ENCODE results near the gene KRTAP5-5.
"Not testable (repeated sequence)": the region's sequence is repeated elsewhere in the genome, so short reads cannot be mapped to it uniquely, and the experiment has no call there.

KRTAP5-5 gene

DNA sequence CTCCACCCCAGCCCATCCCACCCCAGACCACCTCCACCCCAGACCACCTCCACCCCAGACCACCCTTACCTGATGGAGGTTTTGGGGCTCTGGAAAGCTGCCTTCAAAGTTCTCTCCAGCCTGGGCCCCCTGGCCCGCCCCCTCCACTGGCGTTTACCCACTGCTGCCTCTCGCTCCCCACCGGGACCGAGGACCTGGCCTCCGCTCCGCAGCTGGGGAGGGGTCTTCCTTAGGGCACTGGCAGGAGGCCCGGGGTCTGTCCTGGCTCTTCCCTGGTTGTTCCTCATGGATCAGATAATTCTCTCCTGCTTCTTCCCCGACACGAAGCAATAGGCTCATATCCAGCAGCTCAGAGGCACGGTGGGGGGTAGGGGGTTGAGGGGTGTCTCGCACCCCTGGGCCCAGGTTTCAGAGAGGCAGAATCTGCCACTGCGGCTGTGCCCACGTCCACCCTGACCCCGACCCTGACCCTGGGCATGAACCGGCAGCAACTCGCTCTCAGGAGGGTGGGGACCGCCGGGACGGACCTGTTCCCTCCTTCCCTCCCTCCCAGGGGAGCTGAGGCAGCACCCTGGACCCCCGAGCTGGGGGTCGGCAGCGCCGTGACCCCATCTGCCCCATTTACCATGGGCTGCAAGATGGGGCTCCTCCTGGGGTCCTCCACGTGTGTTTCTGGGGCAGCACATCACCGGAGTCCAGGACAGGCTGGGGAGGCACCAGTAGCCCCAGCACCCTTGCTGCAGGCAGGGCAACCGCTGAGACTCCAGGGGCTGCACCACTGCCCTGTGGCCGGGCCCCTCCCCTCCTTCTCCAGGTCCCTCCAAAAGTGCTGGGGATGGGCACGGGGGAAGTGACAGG, 12.9 kb downstream of the KRTAP5-5 start:
- no peak for DNase-seq (ENCODE audit: low spot score)

DNA sequence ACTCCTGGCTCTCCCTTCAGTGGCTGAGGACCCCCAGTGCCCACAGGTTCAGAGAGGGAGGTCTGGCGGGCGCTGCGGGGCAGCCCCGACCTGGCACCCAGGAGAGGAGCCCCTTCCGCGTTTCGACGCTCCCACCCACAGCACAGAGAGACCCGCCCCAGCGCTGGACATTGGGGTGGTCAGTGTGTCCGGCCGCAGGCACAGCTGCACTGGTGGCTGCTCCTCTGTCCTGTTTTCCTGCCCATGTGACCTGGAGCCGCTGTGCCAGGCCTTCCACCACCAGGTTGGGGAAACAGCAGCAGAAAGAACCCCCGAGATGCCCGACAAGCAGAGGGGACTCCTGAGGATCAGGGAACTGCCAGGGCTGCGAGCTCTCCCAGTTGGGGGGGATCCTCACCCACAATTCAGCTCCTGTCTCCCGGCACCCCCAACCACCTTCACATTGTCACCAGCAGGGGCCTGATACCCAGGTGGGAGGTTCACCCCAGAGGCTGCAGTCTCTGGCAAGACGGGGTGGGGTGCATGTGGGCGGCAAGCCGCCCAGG, 13.6 kb downstream of the KRTAP5-5 start:
- no peak for DNase-seq (ENCODE audit: low spot score)

DNA sequence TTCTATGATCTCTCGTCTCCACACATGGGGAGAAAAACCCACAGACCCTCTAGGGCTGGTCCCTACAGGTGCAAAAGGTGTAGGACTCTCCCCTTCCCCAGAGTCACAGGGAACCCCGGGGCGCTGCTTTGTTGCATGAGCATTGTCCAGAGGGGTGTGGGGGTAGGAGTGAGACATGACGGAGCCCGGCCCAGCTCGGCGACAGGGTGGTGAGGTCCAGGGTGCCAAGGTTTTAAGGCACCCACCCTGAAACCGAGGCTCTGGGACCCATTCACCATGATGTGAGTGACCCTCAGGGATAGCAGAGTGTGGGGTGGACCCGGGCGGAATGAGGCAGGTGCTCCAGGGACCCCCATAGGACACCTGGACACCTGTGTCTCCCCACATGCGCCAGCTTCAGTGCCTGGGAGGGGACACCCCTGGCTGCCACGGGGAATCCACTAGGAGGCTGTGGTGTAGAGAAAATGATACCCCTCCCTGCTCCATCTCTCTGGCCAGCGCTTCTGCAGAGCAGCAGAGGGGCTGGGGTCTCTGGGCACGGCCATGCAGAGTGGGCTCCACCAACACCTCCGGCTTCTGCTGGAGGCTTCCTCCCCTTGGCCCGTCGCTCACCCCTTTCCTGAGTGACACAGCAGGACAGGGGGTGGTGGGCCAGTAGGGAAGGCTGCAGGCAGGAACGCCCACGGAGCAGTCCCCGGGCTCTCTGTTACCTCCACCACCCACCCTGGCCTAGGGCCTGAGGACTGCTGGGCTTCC, 15.2 kb downstream of the KRTAP5-5 start:
- no peak for DNase-seq (ENCODE audit: low spot score)

DNA sequence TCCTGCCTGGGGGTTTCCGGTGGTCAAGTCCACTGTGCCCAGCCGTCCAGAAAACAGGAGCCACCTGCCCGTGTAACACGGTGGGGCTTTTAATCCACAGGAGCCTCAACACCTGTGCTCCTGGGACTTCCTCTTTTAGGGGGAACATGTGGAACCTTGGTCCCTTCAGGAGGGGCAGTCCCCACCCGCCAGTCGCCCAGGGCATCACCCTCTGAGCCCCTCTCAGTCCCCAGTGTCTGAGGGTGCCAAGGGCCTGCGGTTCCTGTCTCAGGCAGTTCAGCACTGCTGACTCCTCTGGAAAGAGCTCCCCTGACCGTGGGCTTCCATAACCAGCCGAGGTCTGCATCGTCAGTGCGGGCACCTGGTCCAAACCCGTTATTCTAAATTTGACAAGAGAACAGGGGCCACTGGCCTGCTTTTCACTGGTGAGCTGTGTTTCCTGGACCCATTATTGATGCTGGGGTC, 15.8 kb downstream of the KRTAP5-5 start:
- DNase-seq (ENCODE audit: low spot score): no peak

DNA sequence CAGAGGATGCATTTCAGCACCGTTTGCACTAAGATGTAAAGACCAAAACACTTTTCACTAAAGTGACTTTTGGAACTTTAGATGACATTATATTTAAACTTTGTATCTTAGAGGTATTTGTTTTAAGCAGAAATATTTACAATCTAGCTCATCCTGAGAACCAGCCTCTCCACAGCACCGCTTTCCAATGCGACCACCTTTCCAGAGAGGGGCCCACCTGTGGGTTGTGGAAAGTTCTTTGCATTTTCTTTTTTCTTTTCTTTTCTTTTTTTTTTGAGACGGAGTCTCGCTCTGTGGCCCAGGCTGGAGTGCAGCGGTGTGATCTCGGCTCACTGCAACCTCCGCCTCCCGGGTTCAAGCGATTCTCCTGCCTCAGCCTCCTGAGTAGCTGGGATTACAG, 17.0 kb downstream of the KRTAP5-5 start:
- DNase-seq (ENCODE audit: low spot score): not testable (repeated sequence)

DNA sequence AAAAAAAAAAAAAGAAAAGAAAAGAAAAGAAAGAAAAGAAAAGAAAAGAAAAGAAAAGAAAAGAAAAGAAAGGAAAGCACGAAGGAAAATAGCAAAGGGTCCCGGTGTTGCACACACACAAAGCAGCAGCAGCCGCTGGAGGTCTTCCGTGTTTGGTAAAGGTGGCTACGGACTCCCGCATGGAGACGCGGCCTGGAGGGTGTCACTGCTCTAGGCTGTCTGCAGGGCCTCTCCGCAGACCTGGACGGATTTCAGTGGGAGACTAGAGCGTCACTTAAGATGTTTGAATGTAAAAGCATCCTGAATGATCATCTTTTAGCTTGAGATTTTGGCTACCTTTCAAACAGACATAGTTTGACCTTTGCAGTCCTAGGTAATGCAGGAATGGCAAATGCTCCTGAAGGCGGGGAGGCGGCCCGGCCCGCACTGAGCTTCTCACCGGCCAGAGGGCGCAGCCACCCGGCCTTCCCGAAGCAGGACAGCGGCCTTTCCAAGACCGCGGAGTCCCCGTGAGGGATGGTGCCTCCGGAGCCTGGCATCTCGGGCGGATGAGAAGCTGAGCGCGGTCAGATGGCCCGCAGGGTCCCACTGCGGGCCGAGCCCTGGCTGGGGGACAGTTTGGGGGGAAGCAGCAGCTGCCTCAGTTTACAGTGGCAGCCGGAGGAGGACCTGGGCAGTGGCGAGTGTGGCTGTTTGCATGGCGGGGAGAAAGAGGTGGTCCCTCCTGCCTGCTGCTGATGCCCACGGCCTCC, 18.5 kb downstream of the KRTAP5-5 start:
- DNase-seq (ENCODE audit: low spot score): no peak

DNA sequence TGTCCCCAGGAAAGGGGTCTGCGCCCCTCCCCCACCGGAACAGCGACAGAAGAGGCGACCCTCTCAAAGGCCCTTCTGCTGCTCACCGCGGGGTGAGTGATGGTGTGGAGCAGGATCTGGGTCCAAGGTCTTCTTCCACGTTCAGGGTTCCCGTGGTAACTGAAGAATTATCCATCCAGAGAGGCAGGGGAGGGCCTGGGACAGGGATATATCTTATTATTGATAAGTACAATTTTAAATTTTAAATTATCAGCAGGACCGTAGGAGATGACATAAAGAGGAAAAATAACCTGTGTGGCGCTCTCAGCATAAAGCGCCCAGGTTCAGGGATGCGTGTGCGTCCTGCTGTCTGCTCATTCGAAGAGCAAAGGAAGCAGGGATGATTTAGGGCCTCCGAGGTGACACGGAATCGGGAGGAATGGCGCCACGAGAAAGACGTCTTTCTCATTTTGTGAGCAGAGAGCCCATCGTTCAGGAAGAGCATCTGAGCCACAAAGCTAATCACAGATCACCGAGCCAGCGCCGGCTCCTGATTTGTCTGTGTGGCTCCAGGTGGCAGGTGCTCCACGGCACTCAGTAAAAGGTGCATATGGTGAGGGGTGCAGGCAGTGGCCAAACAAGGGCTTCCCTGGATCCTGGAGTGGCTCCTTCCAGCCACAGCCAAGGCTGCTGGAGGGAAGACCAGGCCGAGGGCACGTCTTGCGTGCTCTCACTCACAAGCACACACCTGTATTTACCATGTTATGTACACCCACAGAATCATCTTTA, 19.3 kb downstream of the KRTAP5-5 start:
- DNase-seq (ENCODE audit: low spot score): no peak

DNA sequence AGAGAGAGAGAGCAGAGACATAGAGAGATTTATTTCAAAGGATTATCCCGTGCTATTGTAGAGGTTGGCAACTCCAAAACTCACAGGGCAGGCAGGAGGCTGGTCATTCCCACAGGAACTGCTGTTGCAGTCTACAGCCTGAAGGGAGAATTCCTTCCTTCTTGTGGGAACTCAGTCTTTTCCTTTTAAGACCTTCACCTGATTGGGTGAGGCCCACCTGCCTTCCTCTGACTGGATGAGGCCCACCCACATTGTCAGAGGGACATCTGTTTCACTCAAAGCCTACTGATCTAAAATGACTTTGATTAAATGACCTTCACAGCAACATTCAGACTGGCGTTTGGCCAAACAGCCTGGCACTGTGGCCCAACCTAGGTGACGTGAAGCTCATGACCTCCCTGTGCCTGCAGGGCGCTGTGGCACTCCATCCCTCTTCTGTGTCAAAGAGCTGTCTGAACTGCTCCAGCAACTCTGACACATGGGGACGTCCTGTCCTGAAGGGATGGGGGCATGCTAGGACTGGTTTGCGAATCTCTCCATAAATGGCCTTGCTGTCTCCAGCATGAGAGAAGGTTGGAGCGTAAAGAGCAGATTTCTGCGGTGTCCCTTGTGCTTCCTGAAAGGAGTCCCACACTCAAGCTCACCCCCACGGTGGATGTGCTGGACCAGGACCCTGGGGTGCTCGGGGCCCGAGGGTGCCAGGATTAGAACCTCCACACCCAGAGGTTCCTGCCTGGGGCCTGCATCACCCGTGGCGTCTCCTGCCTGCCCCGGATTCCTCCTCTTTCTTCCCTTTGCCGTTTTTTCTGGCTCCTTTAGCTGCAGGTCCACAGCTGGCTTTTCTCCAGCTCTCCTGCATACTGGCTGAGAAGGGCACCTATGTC, 20.7 kb downstream of the KRTAP5-5 start:
- no peak for DNase-seq (ENCODE audit: low spot score)

DNA sequence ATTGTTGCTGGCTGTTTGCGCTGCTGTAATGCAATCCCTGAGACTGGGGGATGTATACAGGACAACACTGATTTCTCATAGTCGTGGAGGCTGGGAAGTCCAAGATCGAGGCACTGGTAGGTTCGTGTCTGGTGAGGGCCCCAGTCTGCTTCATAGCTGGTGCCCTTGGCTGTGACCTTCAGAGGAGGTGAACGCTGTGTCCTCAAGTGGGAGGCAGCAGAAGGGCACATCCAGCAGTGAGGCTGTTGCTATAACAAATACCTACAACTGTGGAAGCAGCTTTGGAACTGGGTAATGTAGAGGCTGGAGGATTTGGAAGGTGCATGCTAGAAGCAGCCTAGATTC, 21.3 kb downstream of the KRTAP5-5 start:
- DNase-seq (ENCODE audit: low spot score): no peak

DNA sequence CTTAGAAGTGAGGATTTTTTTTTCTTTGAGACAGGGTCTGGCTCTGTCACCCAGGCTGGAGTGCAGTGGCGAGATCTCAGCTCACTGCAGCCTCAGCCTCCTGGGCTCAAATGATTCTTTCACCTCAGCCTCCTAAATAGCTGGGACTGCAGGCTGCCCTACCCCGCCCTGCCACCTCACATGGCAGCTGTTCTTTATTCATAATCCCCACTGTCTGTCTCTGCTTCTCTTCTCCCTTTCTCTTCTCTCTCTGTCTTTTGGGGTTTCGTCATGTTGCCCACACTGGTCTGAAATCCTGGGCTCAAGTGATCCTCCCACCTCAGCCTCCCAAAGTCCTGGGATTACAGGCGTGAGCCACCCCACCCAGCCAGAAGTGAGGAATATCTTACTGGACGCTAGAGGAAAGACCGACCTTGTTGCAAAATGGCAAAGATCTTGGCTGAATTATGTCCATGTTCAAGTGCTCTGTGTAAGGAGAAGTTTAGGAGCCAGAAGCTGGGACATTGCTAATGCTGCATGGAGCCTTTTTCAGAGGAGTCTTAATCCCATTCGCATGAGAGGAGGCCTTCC, 21.9 kb downstream of the KRTAP5-5 start:
- no peak for DNase-seq (ENCODE audit: low spot score)

DNA sequence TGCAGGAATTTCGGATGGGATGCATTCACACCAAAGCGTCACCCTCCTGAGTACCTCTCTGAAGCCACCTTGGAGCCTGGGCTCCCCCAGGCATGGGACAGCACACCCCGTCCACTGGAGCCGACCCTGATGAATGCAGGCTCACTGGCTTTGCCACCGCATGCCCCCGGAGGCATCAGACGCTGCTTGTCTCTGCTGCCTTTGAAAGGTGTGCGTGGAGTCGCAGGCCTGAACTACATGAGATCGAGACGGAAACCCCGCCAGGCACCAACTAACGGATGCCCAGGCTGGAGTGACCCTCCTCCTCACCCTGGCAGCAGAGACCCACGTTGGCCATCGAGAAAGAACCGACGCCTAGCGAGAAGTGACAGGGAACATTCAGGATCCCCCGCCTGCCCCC, 22.5 kb downstream of the KRTAP5-5 start:
- DNase-seq (ENCODE audit: low spot score): no peak

DNA sequence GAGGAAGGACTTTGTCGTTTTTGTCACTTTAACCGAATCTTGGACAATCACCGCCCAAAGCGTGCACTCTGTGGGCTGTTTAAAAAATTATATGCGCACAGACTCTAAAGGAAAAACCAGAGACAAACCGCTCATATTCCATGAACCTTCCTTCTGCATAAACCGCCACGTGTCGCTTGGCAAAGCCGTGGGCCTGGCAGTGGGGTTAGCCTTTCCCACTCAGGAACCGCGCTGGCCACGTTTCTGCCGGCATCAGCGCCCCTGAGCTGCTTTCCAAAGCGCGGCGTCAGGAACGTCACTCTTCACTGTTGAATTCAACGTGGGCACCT, 22.8 kb downstream of the KRTAP5-5 start:
- no peak for DNase-seq (ENCODE audit: low spot score)

DNA sequence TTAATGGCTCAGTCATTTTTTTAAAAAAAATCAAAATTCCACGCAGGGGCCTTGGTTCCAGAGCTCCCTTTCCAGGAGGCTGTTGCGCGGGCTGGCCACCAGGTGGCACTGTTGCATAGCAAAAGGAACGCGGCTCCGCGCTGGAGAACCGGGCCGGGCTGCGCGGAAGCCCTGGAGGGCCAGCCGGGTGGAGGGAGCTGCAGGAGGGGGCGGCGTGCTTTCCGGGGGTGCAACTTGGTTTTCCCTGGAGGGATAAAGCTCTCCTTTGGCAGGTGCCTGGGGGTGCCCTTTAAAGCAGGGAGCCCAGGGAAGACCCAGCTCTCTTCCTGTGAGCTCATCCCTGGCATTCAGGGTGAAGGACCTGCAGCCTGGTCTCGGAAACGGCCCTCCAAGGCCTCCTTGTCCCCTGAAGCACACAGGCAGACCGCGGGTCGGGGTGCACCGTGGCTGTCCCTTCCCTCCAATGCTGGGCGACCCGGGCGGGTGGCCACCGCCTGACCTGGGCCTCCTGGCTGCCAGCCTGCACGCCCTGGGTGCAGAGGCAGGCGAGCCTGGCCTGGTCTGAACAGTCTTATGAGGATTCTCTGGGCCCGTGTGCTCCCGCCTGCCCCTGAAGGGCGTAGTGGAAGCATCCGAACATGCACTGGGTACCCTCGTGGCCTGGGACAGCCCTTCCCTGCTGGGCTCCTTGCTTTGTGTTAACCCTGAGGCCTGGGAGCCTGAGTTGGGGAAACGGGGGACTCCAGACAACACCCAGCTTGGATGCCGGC, 23.4 kb downstream of the KRTAP5-5 start:
- DNase-seq (ENCODE audit: low spot score): peak; percentile 73

DNA sequence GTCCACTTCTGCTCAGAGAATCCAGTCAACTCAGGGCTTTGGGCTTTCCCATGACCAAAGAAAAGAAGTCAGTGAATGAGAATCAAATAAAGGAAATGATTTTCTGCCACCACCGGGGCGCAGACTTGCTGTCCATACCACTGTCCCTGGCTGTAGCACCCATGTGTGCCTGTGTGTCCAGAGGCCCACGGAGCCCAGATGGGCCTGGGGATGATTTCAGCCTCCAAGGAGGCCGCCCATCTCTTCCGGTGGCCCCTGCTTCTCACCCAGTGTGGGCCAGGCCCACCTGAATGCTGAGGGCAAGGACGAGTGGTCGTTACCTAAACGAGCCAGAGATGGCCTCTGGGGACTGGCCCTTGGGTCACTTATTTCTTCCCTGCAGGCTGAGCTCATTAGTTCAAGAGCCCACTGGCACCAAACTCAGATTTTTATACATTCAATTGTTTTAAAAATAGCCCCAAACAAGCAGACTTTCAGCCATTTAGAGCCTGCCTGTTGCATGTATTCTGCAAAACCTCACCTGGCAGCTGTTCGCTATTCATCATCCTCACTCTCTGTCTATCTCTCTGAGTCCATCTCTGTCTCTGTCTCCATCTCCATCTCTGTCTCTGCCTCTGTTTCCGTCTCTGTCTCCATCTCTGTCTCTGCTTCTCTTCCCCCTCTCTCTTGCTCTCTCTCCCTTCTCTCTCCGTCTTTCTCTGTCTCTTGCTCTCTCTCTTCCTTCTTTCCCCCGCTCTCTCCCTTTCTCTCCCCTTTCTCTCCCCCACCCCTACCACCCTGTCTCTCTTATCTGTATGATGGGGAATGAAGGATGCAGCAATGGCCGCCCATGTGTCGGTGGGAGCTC, 24.2 kb downstream of the KRTAP5-5 start:
- DNase-seq (ENCODE audit: low spot score): no peak

DNA sequence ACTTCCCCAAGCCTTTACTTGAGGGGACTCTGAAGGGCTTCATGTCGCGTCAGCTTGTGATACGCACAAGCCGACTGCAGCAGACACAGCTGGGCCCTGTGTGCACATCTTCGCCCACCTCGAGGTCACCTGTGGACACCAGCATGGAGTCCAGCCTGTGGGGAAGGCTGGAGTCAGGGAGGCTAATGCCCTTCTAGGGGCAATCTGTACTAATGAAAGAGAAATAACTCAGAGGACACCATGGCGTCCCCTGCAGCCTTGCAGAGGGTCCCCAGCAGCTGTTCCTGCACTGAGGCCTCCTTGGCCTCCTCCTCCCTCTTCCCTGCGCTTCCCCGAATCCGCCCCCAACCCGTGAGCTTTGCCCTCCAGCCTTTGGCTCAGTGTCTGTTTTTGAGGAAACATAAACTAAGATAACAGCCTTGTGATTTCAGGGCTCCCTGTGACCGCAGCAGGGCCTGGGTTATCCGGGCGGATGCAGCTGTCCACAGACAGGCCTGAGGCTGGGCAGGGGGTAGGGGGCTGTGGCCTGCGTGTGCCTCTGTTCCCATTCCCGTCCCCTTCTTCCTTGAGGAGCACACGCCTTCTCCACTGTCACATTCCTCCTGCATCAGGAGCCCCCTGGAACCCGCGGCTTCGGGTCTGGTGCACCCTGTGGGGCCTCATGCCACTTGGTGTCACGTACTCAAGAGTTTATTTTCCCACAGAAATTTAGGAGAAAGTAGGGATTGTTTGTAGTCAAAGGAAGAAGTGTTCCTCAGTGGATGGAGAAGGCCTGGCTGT, 25.0 kb downstream of the KRTAP5-5 start:
- DNase-seq (ENCODE audit: low spot score): no peak

DNA sequence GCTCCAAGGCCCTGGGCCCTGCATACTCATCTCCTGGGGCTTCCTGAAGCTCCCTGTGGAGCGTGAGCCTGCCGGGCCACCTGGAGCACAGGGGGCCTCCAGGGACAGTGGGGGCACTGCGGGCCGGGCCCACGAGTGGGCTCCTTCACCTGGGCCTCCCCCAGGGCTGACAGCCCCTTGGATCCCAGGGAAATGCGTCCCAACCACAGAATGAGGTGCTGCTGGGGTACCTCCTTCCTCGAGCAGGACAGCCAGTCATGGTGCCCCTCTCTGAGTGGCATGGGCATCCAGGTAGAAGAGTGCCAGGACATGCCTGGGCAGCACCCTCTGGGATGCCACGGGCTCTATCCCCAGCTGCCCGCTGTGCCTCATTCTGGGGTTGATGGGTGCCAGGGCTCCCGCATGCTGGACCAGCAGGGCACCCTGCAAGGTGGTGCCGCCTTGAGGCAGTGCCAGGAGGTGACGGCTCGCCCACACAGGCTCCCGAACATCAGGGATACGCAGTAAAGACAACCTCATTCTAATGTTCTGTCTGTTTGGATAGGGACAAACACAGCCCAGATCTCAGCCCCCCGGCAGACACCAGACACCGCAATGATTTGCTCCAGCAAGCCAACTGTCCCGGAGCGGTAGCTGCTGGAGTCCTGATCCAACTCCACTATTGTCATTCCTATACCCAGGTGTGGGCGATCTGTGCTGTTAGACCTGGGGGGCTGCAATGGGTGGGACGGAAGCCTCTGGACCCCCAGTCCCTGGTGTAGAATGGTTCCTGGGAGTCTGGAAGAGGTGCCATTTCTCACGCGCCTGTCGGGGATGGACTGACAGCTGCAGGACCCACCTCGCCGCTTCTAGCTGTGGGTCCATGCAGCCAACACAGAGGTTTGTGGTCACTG, 25.8 kb downstream of the KRTAP5-5 start:
- no peak for DNase-seq (ENCODE audit: low spot score)

DNA sequence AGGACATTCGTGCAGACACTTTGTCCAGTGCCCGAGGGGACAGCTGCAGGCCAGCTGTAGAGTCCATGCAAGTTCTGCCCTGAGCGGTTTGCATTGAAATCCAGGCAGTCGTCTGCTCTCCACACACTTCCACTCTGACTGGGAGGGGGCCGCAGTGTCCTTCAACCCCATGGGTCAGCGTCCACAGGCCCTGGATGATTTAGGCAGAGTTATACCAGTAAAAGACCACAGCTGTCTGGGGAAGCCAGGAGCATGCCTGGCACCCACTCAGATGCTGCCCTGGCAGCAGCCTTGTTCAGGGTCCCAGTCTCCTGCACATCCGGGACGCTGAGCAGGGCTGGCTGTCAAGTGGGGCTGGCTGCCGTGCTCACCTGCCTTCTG, 26.5 kb downstream of the KRTAP5-5 start:
- no peak for DNase-seq (ENCODE audit: low spot score)
